Measurements from ENCODE around the gene NTRK3. TPM values are rescaled to one million over a fixed set of nuclear protein-coding genes. Genes with fewer than 3 reads are reported as not detected.

The NTRK3 gene
- total and polyA plus RNA-seq, 2 of the 13 experiments (the other 11 are each of a cell fraction or from before 2014, with no cell fraction given), result not detected

DNA sequence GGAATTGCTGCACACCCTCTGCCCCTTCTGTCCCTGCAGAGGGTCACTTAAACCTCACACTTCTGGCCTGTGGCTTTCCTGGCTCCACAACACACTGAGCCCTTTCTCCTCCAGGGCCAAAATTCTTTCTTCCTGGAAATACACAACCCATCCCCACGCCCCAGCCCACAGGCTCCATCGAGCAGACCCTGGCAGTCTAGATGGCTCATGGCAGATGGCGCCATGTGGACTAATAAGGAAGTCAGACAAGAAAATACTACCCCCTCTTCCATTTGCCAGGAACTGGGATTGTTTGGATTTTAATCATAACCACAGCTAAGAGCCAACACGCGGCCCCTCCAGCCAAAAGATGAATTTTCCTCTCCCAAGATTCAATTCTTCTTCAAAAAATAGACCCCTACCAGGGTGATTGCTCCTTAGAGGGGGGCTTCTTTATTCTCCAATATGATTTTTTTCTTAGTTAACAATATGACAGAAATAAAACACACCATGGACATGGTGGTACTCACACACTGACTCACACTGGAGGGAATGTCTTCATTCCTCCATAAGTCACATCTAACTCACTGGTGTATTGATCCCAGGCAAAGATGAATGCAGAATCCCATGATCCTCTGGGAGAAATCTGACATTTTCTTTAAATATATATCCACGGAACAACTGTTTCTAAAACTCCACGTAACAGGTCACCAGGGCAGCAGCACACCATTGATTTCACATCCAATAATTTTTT lies 111.5 kb downstream of the NTRK3 start (continued):
- no peak for TF ChIP-seq STAG1 (CRISPR knock-in tag; IDR thresholded peaks at IDR 0.05)
- no peak for TF ChIP-seq HES4 (CRISPR knock-in tag; IDR thresholded peaks at IDR 0.05; ENCODE audit: borderline replicate concordance)
- TF ChIP-seq POLR2AphosphoS5 (IDR thresholded peaks at IDR 0.05; ENCODE audit: low read depth, low read length), result no peak
- TF ChIP-seq SP2 (CRISPR knock-in tag; IDR thresholded peaks at IDR 0.05), result no peak

DNA sequence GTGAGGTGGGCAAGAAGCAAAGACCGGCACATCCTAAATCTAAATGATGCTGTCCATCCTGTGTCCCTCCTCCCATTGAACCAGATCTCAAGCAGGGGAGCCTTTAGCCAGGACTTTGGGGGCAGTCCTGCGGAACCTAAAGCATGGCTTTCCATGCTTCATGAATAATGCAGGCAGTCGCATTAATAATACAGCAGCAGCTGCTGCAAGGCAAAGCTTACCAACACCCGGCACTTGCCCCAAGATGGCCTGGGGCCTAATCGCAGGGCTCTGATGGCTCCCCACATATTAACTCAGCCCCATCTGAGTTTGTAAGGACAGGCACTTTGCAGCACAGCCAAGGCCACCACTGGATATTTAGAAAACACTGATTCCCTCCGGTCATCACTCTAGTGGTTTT lies 114.4 kb downstream of the NTRK3 start:
- H2AFZ ChIP-seq (ENCODE audit: low read length), result no peak overlapping the region
- BruUV-seq (replicated peaks), result no TSS peak
- 57% methylated on average over 5 of the region's 6 CpGs for WGBS (ENCODE audit: low lambda C conversion rate)
- no peaks in the 10 kb centered on the region for H3K79me2 ChIP-seq (ENCODE audit: insufficient read depth, low read length)
- ATAC-seq (no peak), FAIRE-seq (no peak), DNase-seq (ENCODE audit: low spot score) (no peak)
- no peak overlapping the region for H3K9ac ChIP-seq (ENCODE audit: insufficient read depth, low read depth, low read length)
- in situ Hi-C loops (cut with HindIII; ENCODE audit: extremely low pct_ligation_motif_present, low pct_unique_long_range_greater_than_20kb), result no loop called here
- no peak overlapping the region for H3K4me2 ChIP-seq (ENCODE audit: low read depth, low read length)
- H3K9me3 ChIP-seq (ENCODE audit: low read length), result no peaks in the 10 kb centered on the region
- ChIA-PET POLR2A (no interaction called here), CTCF (ENCODE audit: low intra/inter-chr PET ratio, low total read pairs) (no interaction called here)
- H3K4me1 ChIP-seq (ENCODE audit: insufficient read depth, low read length), result no peaks in the 10 kb centered on the region
- H3K36me3 ChIP-seq (replicated peaks in 1 of 2; ENCODE audit: control insufficient read depth in 1 of 2, insufficient read depth in 2 of 2, low read length in 2 of 2), result no peaks in the 10 kb centered on the region
- H3K4me3 ChIP-seq (replicated peaks in 1 of 3; ENCODE audit: insufficient read depth in 1 of 3, low read depth in 2 of 3, low read length in 3 of 3), result no peak overlapping the region
- H3K27ac ChIP-seq (ENCODE audit: extremely low read length, insufficient read depth, low read length), result no peak overlapping the region
- H4K20me1 ChIP-seq (ENCODE audit: insufficient read depth, low read length), result no peaks in the 10 kb centered on the region
- intact Hi-C loops (cut with micrococcal nuclease; ENCODE audit: unreplicated experiment), result no loop called here
- TF ChIP-seq JUN (CRISPR knock-in tag; IDR thresholded peaks at IDR 0.05), result no peak
- TF ChIP-seq ZNF121 (CRISPR knock-in tag; IDR thresholded peaks at IDR 0.05), result no peak
- no peak for TF ChIP-seq BRD4 (CRISPR knock-in tag; IDR thresholded peaks at IDR 0.05)
- TF ChIP-seq FOXA1 (IDR thresholded peaks at IDR 0.05), result no peak
- no peak for TF ChIP-seq FOXA1 (CRISPR knock-in tag; IDR thresholded peaks at IDR 0.05)
- no peak for TF ChIP-seq SMAD1 (CRISPR knock-in tag; IDR thresholded peaks at IDR 0.05; ENCODE audit: borderline replicate concordance, low read depth)
- no peak for TF ChIP-seq MAFK (conservative IDR thresholded peaks at IDR 0.05 in 1 of 2, IDR thresholded peaks at IDR 0.05 in 1 of 2; ENCODE audit: low read length in 2 of 2)
- TF ChIP-seq TBP (CRISPR knock-in tag; IDR thresholded peaks at IDR 0.05), result no peak
- no peak for TF ChIP-seq ZNF75D (CRISPR knock-in tag; IDR thresholded peaks at IDR 0.05; ENCODE audit: borderline replicate concordance)
- H3K27me3 ChIP-seq (ENCODE audit: control insufficient read depth in 1 of 2, insufficient read depth in 2 of 2, low read length in 2 of 2), result no peaks in the 10 kb centered on the region
